Measurements from ENCODE around the gene IGF2BP3. TPM values are rescaled to one million over a fixed set of nuclear protein-coding genes. Genes with fewer than 3 reads are reported as not detected.
A peak's percentile ranks its signal among the peaks of the same experiment; 100 is the strongest.

The IGF2BP3 gene
- total RNA-seq, 1 experiment from 2014 or later, result 139 TPM

DNA sequence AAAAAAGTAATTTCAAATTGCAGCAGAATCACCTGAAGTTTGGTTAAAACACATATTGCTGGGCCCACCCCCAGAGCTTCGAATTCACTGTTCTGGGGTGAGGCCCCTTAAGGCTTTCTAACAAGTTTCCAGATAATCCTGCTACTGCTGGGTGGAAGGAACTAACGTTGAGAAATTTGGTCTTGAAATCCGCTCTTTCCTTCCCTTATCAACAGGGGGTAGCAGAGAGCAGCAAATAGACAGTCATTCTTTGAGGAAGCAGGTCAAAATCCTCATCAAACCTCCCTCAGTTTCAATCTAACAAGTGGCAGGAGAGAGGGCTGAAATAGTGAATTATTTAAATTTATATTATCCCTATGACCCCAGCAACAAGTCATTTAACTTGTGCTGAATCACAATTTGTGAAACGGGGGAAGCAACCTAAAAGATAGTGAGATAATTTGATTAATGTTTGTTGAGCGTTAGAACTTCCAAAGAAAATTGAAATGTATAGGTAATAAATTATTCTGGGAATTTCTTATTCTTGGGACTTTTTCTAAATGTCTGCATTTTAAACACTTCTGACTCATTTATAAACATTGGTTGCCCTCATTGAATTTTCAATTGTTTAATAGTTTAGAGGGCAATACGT lies 192.8 kb downstream of the IGF2BP3 start:
- DNase-seq, result peak; percentile 58 to 66
- CTCF ChIA-PET, result interaction anchor here (0.6 kb wide), 1 partner anchor 251 kb away, joined by 9 read pairs; no protein-coding TSS in a partner anchor
- intact Hi-C loops (cut with micrococcal nuclease; ENCODE audit: unreplicated experiment), result loop anchor here (1.0 to 5.0 kb wide), 3 partner anchors 22 to 268 kb away; partner anchors contain the start of gene MALSU1
- H3F3A ChIP-seq (ENCODE audit: insufficient read depth, low read depth), result peaks cover 16% of the 10 kb centered on the region
- no peaks in the 10 kb centered on the region for H4K20me1 ChIP-seq (ENCODE audit: insufficient read depth)
- H3K4me2 ChIP-seq, result no peak overlapping the region
- H3K9me3 ChIP-seq (ENCODE audit: insufficient read depth, low read depth), result no peaks in the 10 kb centered on the region
- no peaks in the 10 kb centered on the region for H3K79me2 ChIP-seq (ENCODE audit: low read depth)
- no peaks in the 10 kb centered on the region for H3K27me3 ChIP-seq (ENCODE audit: insufficient read depth, low read depth)
- BruUV-seq (replicated peaks), result no TSS peak
- no peak overlapping the region for H2AFZ ChIP-seq
- POLR2A ChIA-PET (ENCODE audit: unreplicated experiment), result no interaction called here
- H3K27ac ChIP-seq, result no peak overlapping the region
- H3K4me3 ChIP-seq, result no peak overlapping the region
- no peak for TF ChIP-seq EZH2 (IDR thresholded peaks at IDR 0.05; ENCODE audit: low read depth)
- TF ChIP-seq, protein P1, sequence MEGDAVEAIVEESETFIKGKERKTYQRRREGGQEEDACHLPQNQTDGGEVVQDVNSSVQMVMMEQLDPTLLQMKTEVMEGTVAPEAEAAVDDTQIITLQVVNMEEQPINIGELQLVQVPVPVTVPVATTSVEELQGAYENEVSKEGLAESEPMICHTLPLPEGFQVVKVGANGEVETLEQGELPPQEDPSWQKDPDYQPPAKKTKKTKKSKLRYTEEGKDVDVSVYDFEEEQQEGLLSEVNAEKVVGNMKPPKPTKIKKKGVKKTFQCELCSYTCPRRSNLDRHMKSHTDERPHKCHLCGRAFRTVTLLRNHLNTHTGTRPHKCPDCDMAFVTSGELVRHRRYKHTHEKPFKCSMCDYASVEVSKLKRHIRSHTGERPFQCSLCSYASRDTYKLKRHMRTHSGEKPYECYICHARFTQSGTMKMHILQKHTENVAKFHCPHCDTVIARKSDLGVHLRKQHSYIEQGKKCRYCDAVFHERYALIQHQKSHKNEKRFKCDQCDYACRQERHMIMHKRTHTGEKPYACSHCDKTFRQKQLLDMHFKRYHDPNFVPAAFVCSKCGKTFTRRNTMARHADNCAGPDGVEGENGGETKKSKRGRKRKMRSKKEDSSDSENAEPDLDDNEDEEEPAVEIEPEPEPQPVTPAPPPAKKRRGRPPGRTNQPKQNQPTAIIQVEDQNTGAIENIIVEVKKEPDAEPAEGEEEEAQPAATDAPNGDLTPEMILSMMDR (conservative IDR thresholded peaks at IDR 0.05), result peak; percentile 95
- no peaks in the 10 kb centered on the region for H3K36me3 ChIP-seq (ENCODE audit: low read depth)
- H3K4me1 ChIP-seq (replicated peaks; ENCODE audit: insufficient read depth), result peaks cover 19% of the 10 kb centered on the region
- no peaks in the 10 kb centered on the region for H3K9me2 ChIP-seq (ENCODE audit: insufficient read depth)

DNA sequence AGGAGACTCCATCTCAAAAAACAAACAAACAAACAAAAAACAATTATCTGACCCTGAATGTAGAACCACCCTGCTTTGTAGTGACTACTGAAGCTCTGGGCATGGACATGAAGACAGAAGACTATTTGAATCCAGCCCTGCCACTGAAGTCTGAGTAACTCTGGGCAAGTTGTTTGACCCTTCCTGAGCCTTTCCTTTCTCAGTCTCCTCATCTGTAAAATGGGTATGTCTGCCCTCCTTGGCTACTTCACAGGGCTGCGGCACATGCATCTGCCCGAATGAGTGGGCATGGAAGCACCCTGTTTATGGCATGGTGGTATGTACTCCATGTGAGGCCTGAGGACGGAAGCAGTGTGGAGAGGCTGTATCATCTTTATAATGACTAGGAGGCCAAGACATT lies 193.3 kb downstream of the IGF2BP3 start:
- no peak overlapping the region for H3K4me2 ChIP-seq
- H3K27me3 ChIP-seq (ENCODE audit: insufficient read depth, low read depth), result no peaks in the 10 kb centered on the region
- H3K36me3 ChIP-seq (ENCODE audit: low read depth), result no peaks in the 10 kb centered on the region
- ChIA-PET CTCF (no interaction called here), POLR2A (ENCODE audit: unreplicated experiment) (no interaction called here)
- H2AFZ ChIP-seq, result no peak overlapping the region
- H4K20me1 ChIP-seq (ENCODE audit: insufficient read depth), result no peaks in the 10 kb centered on the region
- no peaks in the 10 kb centered on the region for H3K79me2 ChIP-seq (ENCODE audit: low read depth)
- H3K9me3 ChIP-seq (ENCODE audit: insufficient read depth, low read depth), result no peaks in the 10 kb centered on the region
- TF ChIP-seq, protein P1 (conservative IDR thresholded peaks at IDR 0.05), result no peak
- no peak for TF ChIP-seq EZH2 (IDR thresholded peaks at IDR 0.05; ENCODE audit: low read depth)
- no peaks in the 10 kb centered on the region for H3K9me2 ChIP-seq (ENCODE audit: insufficient read depth)
- peaks cover 20% of the 10 kb centered on the region for H3F3A ChIP-seq (ENCODE audit: insufficient read depth, low read depth)
- peaks cover 19% of the 10 kb centered on the region for H3K4me1 ChIP-seq (replicated peaks; ENCODE audit: insufficient read depth)
- DNase-seq, result no peak
- no peak overlapping the region for H3K27ac ChIP-seq
- BruUV-seq (replicated peaks), result no TSS peak
- intact Hi-C loops (cut with micrococcal nuclease; ENCODE audit: unreplicated experiment), result loop anchor here (1.0 to 5.0 kb wide), 3 partner anchors 22 to 268 kb away; partner anchors contain the start of gene MALSU1
- no peak overlapping the region for H3K4me3 ChIP-seq

DNA sequence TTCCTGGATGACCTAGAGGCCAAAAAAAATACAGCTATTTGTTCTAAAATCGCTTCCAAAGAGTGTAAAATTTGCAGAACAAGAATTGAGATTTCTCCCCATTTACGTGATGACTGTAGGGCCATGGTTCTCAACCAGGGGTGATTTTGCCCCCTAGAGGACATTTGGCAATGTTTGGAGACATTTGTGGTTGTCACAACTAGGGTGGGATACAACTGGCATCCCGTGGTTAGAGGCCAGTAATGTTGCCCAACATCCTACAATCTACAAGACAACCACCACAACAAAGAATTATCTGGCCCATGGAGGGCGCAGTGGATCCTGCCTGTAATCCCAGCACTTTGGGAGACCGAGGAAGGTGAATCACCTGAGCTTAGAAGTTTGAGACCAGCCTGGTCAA lies 193.9 kb downstream of the IGF2BP3 start:
- TF ChIP-seq, protein P1 (conservative IDR thresholded peaks at IDR 0.05), result peak; percentile 32; the same call in 1 of the 2 replicates
- TF ChIP-seq EZH2 (IDR thresholded peaks at IDR 0.05; ENCODE audit: low read depth), result no peak
- no TSS peak for BruUV-seq (replicated peaks)

More for the DNA sequence above, 193.9 kb downstream of the IGF2BP3 start:
- peaks cover 20% of the 10 kb centered on the region for H3F3A ChIP-seq (ENCODE audit: insufficient read depth, low read depth)
- no peaks in the 10 kb centered on the region for H3K27me3 ChIP-seq (ENCODE audit: insufficient read depth, low read depth)
- H2AFZ ChIP-seq, result no peak overlapping the region
- H3K9me2 ChIP-seq (ENCODE audit: insufficient read depth), result no peaks in the 10 kb centered on the region
- no peak overlapping the region for H3K4me3 ChIP-seq
- intact Hi-C loops (cut with micrococcal nuclease; ENCODE audit: unreplicated experiment), result loop anchor here (5.0 kb wide), 1 partner anchor 36 kb away; no protein-coding TSS in a partner anchor
- H3K36me3 ChIP-seq (ENCODE audit: low read depth), result no peaks in the 10 kb centered on the region
- ChIA-PET CTCF (interaction anchor here (0.6 kb wide), 1 partner anchor 172 kb away, joined by 13 read pairs; no protein-coding TSS in a partner anchor), POLR2A (ENCODE audit: unreplicated experiment) (no interaction called here)
- H3K9me3 ChIP-seq (ENCODE audit: insufficient read depth, low read depth), result no peaks in the 10 kb centered on the region
- H3K27ac ChIP-seq, result no peak overlapping the region
- no peaks in the 10 kb centered on the region for H3K79me2 ChIP-seq (ENCODE audit: low read depth)
- no peak overlapping the region for H3K4me2 ChIP-seq
- no peak for DNase-seq
- H3K4me1 ChIP-seq (replicated peaks; ENCODE audit: insufficient read depth), result peaks cover 19% of the 10 kb centered on the region
- H4K20me1 ChIP-seq (ENCODE audit: insufficient read depth), result no peaks in the 10 kb centered on the region

Data from PC-9 (cell line).